Activated T-helper 2 cell treated with anti-CD3 and anti-CD28 coated beads, Interferon-gamma antibody, Interleukin-2, Interleukin-4, amounts not matched to agents 10 μg/mL and 5 μg/mL and 100 μg/mL, durations not matched to agents 14 hours and 24 hours and 36 hours (primary cell): Measurements from ENCODE around the gene EDAR. TPM values are rescaled to one million over a fixed set of nuclear protein-coding genes. Genes with fewer than 3 reads are reported as not detected.

ENCODE experiments used
- DNase-seq: peaks from one replicate; pipeline ENCODE4 v3.0.0; 2021; ENCODE audit warnings: low spot score
- H3K27ac Mint-ChIP-seq: one replicate; pipeline ENCODE4 v1.8.0; 2021; ENCODE audit warnings: mixed read lengths
- H3K27me3 Mint-ChIP-seq: one replicate; pipeline ENCODE4 v1.8.0; 2021; ENCODE audit warnings: low read depth, mixed read lengths
- H3K36me3 Mint-ChIP-seq: one replicate; pipeline ENCODE4 v1.8.0; 2021; ENCODE audit warnings: low read depth, mixed read lengths
- H3K4me1 Mint-ChIP-seq: one replicate; pipeline ENCODE4 v1.8.0; 2021; ENCODE audit warnings: low read depth, mixed read lengths
- H3K4me3 Mint-ChIP-seq: one replicate; pipeline ENCODE4 v1.8.0; 2021; ENCODE audit warnings: low read depth, mild to moderate bottlenecking, moderate library complexity, mixed read lengths
- H3K9me3 Mint-ChIP-seq: one replicate; pipeline ENCODE4 v1.8.0; 2021; ENCODE audit warnings: mixed read lengths
- intact Hi-C: fragments of 100-400 bp; cut with micrococcal nuclease; formaldehyde crosslinking; loops from one replicate; pipeline ENCODE4 v1.15.1; 2023
- total RNA-seq: library from RNA; stranded (reverse); gene quantifications from 2 replicates; pipeline ENCODE4 v1.2.3, GENCODE V29; 2022

EDAR gene
- total RNA-seq, 1 donor from 2014 or later: 0.11 TPM

- intact Hi-C loops: loop anchor here (2.0 kb wide), 1 partner anchor 60 kb away; the partner anchor contains the start of gene EDAR
- DNase-seq: no peak
- no peaks in the 10 kb centered on the region for H3K27me3 Mint-ChIP-seq
- H3K4me1 Mint-ChIP-seq: no peaks in the 10 kb centered on the region
- H3K9me3 Mint-ChIP-seq: no peaks in the 10 kb centered on the region
- H3K4me3 Mint-ChIP-seq: no peak overlapping the region
- no peaks in the 10 kb centered on the region for H3K36me3 Mint-ChIP-seq
- H3K27ac Mint-ChIP-seq: no peak overlapping the region
Measured at GRCh38 chr2:108928660-108929377, 60.2 kb downstream of the EDAR start.

- Mint-ChIP-seq H3K9me3 (no peaks in the 10 kb centered on the region), H3K27ac (no peak overlapping the region), H3K4me3 (no peak overlapping the region), H3K27me3 (no peaks in the 10 kb centered on the region), H3K36me3 (no peaks in the 10 kb centered on the region), H3K4me1 (no peaks in the 10 kb centered on the region)
- intact Hi-C loops: loop anchor here (2.0 kb wide), 1 partner anchor 61 kb away; the partner anchor contains the start of gene EDAR
- no peak for DNase-seq
Measured at GRCh38 chr2:108927936-108928659, 60.9 kb downstream of the EDAR start.

GRCh38 chr2:108927405-108927804 lies 61.6 kb downstream of the EDAR start:
- H3K9me3 Mint-ChIP-seq: no peaks in the 10 kb centered on the region
- no peaks in the 10 kb centered on the region for H3K4me1 Mint-ChIP-seq
- H3K36me3 Mint-ChIP-seq: no peaks in the 10 kb centered on the region
- intact Hi-C loops: no loop called here
- H3K27me3 Mint-ChIP-seq: no peaks in the 10 kb centered on the region
- no peak overlapping the region for H3K27ac Mint-ChIP-seq
- no peak for DNase-seq
- H3K4me3 Mint-ChIP-seq: no peak overlapping the region

- DNase-seq: no peak
- Mint-ChIP-seq H3K4me3 (no peak overlapping the region), H3K27me3 (no peaks in the 10 kb centered on the region), H3K36me3 (no peaks in the 10 kb centered on the region), H3K9me3 (no peaks in the 10 kb centered on the region), H3K27ac (no peak overlapping the region), H3K4me1 (no peaks in the 10 kb centered on the region)
- intact Hi-C loops: no loop called here
Measured at GRCh38 chr2:108926561-108927380, 62.2 kb downstream of the EDAR start.

- H3K27ac Mint-ChIP-seq: no peak overlapping the region
- no peak for DNase-seq
- no peaks in the 10 kb centered on the region for H3K36me3 Mint-ChIP-seq
- intact Hi-C loops: no loop called here
- no peak overlapping the region for H3K4me3 Mint-ChIP-seq
- no peaks in the 10 kb centered on the region for H3K27me3 Mint-ChIP-seq
- no peaks in the 10 kb centered on the region for H3K4me1 Mint-ChIP-seq
- no peaks in the 10 kb centered on the region for H3K9me3 Mint-ChIP-seq
Measured at GRCh38 chr2:108925735-108926134, 63.3 kb downstream of the EDAR start.

GRCh38 chr2:108925286-108925685 lies 63.7 kb downstream of the EDAR start:
- intact Hi-C loops: no loop called here
- Mint-ChIP-seq H3K27ac (no peak overlapping the region), H3K27me3 (no peaks in the 10 kb centered on the region), H3K36me3 (no peaks in the 10 kb centered on the region), H3K4me3 (no peak overlapping the region), H3K4me1 (no peaks in the 10 kb centered on the region), H3K9me3 (no peaks in the 10 kb centered on the region)
- DNase-seq: no peak

- Mint-ChIP-seq H3K36me3 (no peaks in the 10 kb centered on the region), H3K4me1 (no peaks in the 10 kb centered on the region), H3K27ac (no peak overlapping the region), H3K27me3 (no peaks in the 10 kb centered on the region), H3K4me3 (no peak overlapping the region), H3K9me3 (no peaks in the 10 kb centered on the region)
- intact Hi-C loops: no loop called here
- DNase-seq: no peak
Measured at GRCh38 chr2:108924580-108925251, 64.3 kb downstream of the EDAR start.

GRCh38 chr2:108923736-108924579 lies 65.1 kb downstream of the EDAR start:
- intact Hi-C loops: no loop called here
- H3K9me3 Mint-ChIP-seq: no peaks in the 10 kb centered on the region
- H3K27me3 Mint-ChIP-seq: no peaks in the 10 kb centered on the region
- no peaks in the 10 kb centered on the region for H3K36me3 Mint-ChIP-seq
- H3K4me1 Mint-ChIP-seq: no peaks in the 10 kb centered on the region
- DNase-seq: no peak
- H3K4me3 Mint-ChIP-seq: no peak overlapping the region
- no peak overlapping the region for H3K27ac Mint-ChIP-seq

- Mint-ChIP-seq H3K9me3 (no peaks in the 10 kb centered on the region), H3K36me3 (no peaks in the 10 kb centered on the region), H3K27ac (no peak overlapping the region), H3K27me3 (no peaks in the 10 kb centered on the region), H3K4me1 (no peaks in the 10 kb centered on the region), H3K4me3 (no peak overlapping the region)
- no peak for DNase-seq
- intact Hi-C loops: no loop called here
Measured at GRCh38 chr2:108923019-108923700, 65.9 kb downstream of the EDAR start.

- H3K27me3 Mint-ChIP-seq: no peaks in the 10 kb centered on the region
- no peak overlapping the region for H3K27ac Mint-ChIP-seq
- DNase-seq: no peak
- H3K4me1 Mint-ChIP-seq: no peaks in the 10 kb centered on the region
- no peaks in the 10 kb centered on the region for H3K36me3 Mint-ChIP-seq
- H3K9me3 Mint-ChIP-seq: no peaks in the 10 kb centered on the region
- intact Hi-C loops: no loop called here
- no peak overlapping the region for H3K4me3 Mint-ChIP-seq
Measured at GRCh38 chr2:108922141-108922915, 66.7 kb downstream of the EDAR start.
